Dendritic cell treated with granulocyte-macrophage colony-stimulating factor and Interleukin-4, amounts not matched to agents 40 ng/mL and 50 ng/mL, for 4 days (primary cell): ENCODE data around the gene LSP1.
A peak's percentile ranks its signal among the peaks of the same experiment; 100 is the strongest.
"Not testable (repeated sequence)": the region's sequence is repeated elsewhere in the genome, so short reads cannot be mapped to it uniquely, and the experiment has no call there.

Experiments used
- H3K27ac Mint-ChIP-seq: one replicate; pipeline ENCODE4 v1.8.0; 2022; ENCODE audit warnings: mild to moderate bottlenecking, mixed read lengths
- H3K27me3 Mint-ChIP-seq: one replicate; pipeline ENCODE4 v1.8.0; 2022; ENCODE audit warnings: mild to moderate bottlenecking, mixed read lengths
- H3K36me3 Mint-ChIP-seq: one replicate; pipeline ENCODE4 v1.8.0; 2022; ENCODE audit warnings: low read depth, mixed read lengths
- H3K4me1 Mint-ChIP-seq: one replicate; pipeline ENCODE4 v1.8.0; 2022; ENCODE audit warnings: low read depth, mixed read lengths
- H3K4me3 Mint-ChIP-seq: one replicate; pipeline ENCODE4 v1.8.0; 2022; ENCODE audit warnings: mild to moderate bottlenecking, moderate library complexity, mixed read lengths
- H3K9me3 Mint-ChIP-seq: one replicate; pipeline ENCODE4 v1.8.0; 2022; ENCODE audit warnings: mixed read lengths
- intact Hi-C: fragments of 100-400 bp; cut with micrococcal nuclease; formaldehyde crosslinking; loops from one replicate; pipeline ENCODE4 v1.15.0; 2022

LSP1 gene

DNA sequence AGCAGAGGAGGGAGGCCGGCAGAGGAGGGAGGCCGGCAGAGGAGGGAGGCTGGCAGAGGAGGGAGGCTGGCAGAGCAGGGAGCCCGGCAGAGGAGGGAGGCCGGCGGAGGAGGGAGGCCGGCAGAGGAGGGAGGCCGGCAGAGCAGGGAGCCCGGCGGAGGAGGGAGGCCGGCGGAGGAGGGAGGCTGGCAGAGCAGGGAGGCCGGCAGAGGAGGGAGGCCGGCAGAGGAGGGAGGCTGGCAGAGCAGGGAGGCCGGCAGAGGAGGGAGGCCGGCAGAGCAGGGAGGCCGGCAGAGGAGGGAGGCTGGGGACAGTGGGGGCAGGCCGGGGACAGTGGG is 20.9 kb downstream of the LSP1 start:
- intact Hi-C loops, H3K27me3 Mint-ChIP-seq, H3K4me3 Mint-ChIP-seq, H3K9me3 Mint-ChIP-seq: not testable (repeated sequence)
- Mint-ChIP-seq H3K4me1 (peaks cover 88% of the 10 kb centered on the region), H3K36me3 (peaks cover 36% of the 10 kb centered on the region), H3K27ac (peak overlapping the region; percentile 56)

DNA sequence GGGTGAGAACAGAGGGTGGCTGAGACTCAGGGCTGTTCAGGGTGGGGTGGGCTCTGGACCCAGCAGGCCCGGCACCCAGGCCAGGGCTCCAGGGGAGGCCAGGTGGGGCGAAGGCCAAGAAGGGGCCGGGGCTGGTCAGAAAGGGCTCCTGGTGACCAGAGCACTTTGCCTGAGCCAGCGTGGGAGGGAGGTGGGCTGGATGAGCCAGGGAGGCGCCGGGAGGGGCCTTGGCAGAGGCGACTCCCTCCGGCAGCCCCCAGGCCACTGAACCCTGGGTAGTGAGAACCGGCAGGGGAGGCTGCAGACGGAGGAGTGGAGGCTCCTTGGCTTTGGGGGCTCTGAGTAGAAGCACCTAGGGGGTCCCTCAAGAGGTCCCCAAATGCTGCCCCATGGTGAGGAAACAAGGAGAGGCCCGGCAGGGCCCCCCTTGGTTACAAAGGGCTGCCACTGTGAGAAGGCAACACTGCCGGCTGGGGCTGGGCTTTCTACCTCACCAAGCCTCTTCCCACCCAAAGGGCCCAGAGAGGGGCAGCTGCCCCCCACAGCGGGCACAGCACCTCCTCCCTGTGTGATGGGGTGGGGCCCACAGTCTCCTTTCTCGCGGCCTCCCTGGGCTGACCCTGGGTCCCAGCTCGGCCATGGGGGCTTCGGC is 21.7 kb downstream of the LSP1 start:
- peaks cover 39% of the 10 kb centered on the region for H3K36me3 Mint-ChIP-seq

DNA sequence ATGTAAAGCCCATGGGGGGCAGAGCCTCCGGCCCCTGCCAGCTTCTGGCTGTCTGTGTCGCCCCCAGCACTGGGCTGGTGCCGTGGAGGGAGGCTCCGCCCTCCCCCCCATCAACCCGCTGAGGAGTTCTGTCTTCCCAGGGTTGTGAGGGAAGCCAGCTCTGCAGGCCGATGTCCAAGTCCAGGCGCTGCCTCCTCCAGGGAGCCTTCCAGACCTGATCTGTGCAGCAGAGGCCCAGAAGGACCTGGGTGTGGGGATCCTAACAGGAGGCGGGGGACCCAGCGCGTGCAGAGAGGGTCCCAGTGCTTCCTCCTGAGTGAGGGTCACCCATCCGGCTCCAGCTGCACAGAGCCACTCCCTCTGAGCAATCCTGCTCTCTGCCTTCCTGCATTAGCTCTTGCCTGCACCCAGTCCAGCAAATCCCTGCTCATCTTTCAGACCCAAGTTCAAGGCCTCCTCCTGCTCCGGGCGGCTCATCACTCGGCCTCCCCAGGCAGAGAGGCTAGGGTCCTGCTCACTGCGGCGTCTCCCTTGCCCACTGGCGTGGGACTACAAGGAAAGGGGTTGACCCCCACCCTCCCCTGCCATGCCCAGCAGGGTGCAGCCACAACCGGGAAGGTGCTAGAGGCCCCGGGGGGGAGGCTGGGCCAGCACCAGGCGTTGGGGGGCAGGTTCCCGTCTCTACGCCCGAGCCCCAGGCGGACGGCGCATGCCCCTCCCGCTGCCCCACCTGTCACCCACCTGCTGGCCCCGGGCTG is 22.4 kb downstream of the LSP1 start:
- intact Hi-C loops: no loop called here
- H3K4me1 Mint-ChIP-seq: peaks cover 85% of the 10 kb centered on the region

More for the DNA sequence above, 21.7 kb downstream of the LSP1 start:
- intact Hi-C loops, H3K27ac Mint-ChIP-seq, H3K27me3 Mint-ChIP-seq, H3K4me3 Mint-ChIP-seq, H3K9me3 Mint-ChIP-seq: not testable (repeated sequence)
- peaks cover 85% of the 10 kb centered on the region for H3K4me1 Mint-ChIP-seq

DNA sequence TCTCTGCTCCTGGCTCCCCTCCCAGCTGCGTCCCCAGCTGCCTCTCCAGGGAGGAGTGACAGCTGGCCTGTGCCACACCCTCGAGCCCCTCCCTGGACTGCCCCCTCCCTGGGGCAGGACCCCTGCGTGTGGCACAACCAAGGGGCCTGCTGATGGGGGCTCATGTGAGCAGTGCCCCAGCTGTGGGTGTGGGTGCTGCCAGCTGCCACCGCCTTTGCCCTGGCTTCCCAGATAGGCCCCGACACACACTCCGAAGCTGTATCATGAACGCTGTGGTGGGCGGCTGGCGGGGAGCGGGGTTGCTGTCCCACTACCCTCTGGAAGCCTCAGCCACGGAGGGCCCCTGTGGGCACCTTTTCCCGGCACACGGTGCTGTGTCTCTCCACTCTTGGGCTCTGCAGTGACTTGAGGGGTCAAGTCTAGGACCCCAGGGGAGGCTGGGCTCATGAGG is 23.0 kb downstream of the LSP1 start:
- peak overlapping the region; percentile 30 for H3K27ac Mint-ChIP-seq
- H3K9me3 Mint-ChIP-seq, intact Hi-C loops, H3K27me3 Mint-ChIP-seq, H3K4me3 Mint-ChIP-seq: not testable (repeated sequence)
- peaks cover 49% of the 10 kb centered on the region for H3K36me3 Mint-ChIP-seq
- H3K4me1 Mint-ChIP-seq: peaks cover 85% of the 10 kb centered on the region

More for the DNA sequence above, 22.4 kb downstream of the LSP1 start:
- no peaks in the 10 kb centered on the region for H3K27me3 Mint-ChIP-seq
- peaks cover 45% of the 10 kb centered on the region for H3K36me3 Mint-ChIP-seq
- H3K4me3 Mint-ChIP-seq: no peak overlapping the region
- H3K27ac Mint-ChIP-seq: peak overlapping the region; percentile 36
- H3K9me3 Mint-ChIP-seq: no peaks in the 10 kb centered on the region

DNA sequence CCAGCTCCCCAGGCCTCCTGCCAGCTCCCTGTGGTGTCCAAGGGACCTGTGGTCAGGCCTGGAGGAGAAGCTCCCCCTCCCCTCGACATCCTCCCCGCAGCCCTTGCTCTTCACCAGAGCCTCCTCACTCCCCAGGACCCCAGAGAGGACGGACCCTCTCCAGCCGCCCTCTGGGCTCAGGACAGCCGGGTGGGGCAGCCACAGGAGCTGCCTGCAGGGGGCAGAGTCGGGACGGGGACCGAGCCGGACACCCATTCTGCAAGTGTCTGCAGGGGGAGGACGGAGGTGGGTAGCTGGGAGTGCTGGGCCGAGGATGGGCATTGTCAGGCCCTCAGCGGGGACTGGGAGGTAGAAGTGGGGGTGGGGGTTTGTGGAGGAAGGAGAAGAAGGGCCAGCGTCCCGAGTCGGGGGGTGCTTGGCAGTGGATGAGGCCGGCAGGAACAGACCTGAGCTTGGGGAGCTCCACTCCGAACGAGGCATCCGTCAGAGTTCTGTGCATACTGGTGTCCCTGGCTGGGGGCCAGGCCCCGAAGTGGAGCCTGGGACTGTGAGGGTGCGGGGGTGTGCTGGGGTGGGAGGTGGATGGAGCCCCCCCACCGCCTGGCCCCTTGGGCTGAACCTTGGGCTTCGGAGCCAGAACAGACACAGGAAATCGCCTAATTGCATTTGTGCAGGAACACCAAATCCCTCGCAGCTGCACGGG is 23.6 kb downstream of the LSP1 start:
- intact Hi-C loops: no loop called here
- Mint-ChIP-seq H3K27ac (peak overlapping the region; percentile 30), H3K9me3 (no peaks in the 10 kb centered on the region), H3K36me3 (peaks cover 55% of the 10 kb centered on the region), H3K4me3 (no peak overlapping the region), H3K4me1 (peaks cover 84% of the 10 kb centered on the region), H3K27me3 (no peaks in the 10 kb centered on the region)

DNA sequence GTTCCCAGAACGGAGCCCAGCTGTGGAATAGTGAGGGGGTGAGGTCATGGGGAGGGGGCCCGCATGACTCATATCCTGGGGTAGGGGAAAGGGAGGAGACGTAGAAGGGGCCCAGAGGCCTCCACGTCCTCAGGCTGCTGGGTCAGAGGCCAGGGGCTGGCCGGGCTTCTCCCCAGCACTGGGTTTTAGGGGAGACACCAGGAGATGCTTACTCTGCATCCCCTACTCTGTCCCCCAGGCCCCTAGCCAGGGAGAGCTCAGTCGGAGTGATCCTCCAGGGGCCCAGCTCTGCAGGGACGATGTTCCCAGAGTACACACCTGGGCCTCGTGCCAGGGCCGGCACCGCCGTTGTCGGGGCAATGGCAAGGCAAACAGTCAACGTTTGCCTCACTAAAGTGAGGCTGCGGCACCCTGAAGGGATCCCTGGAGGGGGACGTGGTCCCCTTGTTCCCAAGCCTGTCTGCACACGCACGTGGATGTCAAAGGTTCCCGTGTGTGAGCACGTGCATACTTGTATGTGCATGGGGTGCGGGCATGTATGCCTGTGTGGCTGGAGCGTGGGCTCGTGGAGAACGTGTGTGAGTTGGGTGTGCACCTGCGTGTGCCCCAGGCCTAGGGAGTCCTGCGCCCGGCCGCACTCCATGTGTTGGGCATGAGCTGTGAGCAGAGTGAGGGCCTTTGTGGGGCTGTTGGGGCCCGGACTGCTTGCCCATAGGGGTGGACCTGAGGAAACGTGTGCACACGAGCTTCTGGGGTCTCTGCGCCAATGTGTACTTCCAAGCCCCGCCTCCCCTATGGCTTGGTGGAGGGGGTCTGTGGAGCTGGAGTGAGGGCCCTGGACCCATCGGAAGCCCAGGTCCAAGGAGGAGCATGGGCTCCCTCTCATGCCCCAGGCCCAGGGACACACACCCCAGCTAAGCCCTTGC is 24.6 kb downstream of the LSP1 start:
- no peak overlapping the region for H3K27ac Mint-ChIP-seq

DNA sequence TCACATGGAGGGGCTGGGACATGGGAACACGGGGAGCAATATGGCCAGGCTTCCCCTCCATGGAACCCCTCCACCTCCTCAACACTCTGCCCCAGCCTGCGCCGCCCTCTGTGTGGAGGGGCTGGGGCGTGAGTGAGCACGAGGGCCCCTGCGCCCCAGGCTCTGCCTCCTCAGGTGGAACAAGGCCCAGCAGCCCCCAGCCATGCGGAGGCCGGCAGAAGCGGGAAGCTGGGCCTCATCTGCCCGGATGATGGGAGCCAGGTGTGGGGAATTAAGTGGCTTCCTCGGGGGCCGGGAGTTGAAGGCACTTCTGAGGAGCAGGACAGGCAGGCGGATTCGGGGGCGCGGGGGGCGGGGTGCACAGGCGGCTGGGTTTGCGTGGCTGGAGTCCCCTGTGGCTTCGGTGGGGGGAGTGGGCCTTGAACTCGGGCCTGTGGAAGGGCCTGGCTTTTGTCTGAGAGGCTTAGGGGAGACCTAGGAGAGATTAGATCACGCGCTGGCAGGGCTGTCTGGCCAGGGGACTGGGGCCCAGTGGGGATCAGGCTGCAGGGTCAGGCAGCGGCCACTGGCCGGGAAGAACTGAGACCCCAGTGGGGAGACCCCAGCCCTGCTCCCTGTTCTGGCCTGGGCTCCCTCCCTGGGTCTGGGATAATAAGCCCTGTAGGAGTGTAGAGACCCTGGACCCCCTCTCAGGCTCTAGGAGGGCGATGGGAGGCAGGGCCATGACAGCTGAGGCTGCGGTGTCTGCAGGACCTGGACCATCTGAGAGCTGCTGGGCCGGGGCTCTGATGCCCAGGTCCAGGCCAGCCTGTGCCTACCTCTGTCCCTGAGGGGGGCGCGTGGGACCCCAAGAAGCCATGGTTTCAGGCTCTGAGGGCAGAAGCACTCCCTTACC is 25.5 kb downstream of the LSP1 start:
- intact Hi-C loops: no loop called here
- H3K27me3 Mint-ChIP-seq: no peaks in the 10 kb centered on the region
- peak overlapping the region; percentile 82 for H3K27ac Mint-ChIP-seq
- no peak overlapping the region for H3K4me3 Mint-ChIP-seq
- peaks cover 55% of the 10 kb centered on the region for H3K36me3 Mint-ChIP-seq
- no peaks in the 10 kb centered on the region for H3K9me3 Mint-ChIP-seq
- peaks cover 71% of the 10 kb centered on the region for H3K4me1 Mint-ChIP-seq

More for the DNA sequence above, 24.6 kb downstream of the LSP1 start:
- intact Hi-C loops: no loop called here
- H3K36me3 Mint-ChIP-seq: peaks cover 55% of the 10 kb centered on the region
- no peak overlapping the region for H3K4me3 Mint-ChIP-seq
- H3K27me3 Mint-ChIP-seq: no peaks in the 10 kb centered on the region
- H3K4me1 Mint-ChIP-seq: peaks cover 79% of the 10 kb centered on the region
- no peaks in the 10 kb centered on the region for H3K9me3 Mint-ChIP-seq

DNA sequence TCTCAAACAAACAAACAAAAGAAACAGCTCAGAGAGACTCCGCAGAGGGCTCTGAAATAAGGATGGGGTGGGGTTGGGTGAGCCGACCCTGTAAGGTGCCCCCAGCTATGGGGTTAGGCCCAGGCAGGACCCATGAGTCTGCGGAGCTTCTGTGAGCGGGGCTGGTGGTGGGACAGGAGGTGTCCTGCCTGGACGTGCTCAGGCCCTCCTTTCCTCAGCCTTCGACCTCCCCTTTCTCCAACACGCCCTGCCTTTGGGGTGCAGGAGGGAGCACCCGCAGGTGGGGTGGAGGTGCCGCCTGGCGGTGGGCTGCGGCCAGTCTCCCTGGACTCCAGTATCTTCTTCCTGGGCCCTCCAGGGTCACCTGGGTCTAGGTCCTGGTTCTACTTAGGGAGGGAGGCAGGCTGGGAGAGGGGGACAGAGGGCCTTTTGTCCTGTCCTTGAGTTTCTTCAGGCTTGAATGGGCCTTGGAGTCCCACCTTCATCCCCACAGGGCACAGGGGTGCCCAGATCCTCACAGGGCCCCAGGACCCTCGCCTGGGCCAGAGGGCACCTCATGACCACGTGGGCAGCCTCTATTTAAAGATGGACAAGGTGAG is 26.6 kb downstream of the LSP1 start:
- Mint-ChIP-seq H3K27ac (peak overlapping the region; percentile 82), H3K4me1 (peaks cover 66% of the 10 kb centered on the region), H3K27me3 (no peaks in the 10 kb centered on the region), H3K9me3 (no peaks in the 10 kb centered on the region), H3K36me3 (peaks cover 55% of the 10 kb centered on the region), H3K4me3 (no peak overlapping the region)
- intact Hi-C loops: no loop called here

DNA sequence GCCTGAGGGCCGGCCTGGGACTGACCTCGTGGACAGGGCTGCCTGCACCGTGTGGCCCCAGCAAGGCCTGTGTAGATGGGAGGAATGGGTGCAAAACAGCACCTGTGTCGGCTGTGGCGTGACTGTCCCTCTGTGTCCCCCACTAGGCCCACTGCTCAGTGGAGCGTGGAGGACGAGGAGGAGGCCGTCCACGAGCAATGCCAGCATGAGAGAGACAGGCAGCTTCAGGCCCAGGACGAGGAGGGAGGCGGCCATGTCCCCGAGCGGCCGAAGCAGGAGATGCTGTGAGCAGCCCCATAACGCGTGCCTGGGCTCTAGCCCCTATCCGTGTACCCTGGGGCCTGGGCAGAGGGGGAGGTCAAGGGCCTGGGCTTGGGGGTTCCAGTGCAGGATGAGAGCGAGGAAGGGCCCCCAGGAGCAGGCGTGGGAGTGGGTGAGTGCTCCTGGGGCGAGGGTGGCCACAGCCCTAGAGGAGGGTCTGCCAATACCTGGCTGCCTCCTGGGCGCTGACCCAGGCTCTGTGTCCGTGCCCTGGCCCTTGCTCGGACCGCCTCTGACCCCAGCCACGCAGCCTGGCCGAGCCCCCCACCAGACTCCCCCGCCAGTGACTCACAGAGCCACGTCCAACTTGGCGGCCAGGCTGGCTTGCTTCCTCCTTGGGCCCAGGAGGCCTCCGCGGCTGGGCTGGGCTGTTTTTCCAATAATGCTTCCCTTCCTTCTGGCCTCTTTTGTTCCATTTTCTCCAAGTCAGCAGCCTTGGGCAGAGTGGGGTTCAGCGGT is 27.2 kb downstream of the LSP1 start:
- intact Hi-C loops: no loop called here
- H3K36me3 Mint-ChIP-seq: peaks cover 52% of the 10 kb centered on the region
- H3K4me1 Mint-ChIP-seq: peaks cover 64% of the 10 kb centered on the region
- no peaks in the 10 kb centered on the region for H3K9me3 Mint-ChIP-seq
- peak overlapping the region; percentile 82 for H3K27ac Mint-ChIP-seq
- no peak overlapping the region for H3K4me3 Mint-ChIP-seq
- no peaks in the 10 kb centered on the region for H3K27me3 Mint-ChIP-seq

DNA sequence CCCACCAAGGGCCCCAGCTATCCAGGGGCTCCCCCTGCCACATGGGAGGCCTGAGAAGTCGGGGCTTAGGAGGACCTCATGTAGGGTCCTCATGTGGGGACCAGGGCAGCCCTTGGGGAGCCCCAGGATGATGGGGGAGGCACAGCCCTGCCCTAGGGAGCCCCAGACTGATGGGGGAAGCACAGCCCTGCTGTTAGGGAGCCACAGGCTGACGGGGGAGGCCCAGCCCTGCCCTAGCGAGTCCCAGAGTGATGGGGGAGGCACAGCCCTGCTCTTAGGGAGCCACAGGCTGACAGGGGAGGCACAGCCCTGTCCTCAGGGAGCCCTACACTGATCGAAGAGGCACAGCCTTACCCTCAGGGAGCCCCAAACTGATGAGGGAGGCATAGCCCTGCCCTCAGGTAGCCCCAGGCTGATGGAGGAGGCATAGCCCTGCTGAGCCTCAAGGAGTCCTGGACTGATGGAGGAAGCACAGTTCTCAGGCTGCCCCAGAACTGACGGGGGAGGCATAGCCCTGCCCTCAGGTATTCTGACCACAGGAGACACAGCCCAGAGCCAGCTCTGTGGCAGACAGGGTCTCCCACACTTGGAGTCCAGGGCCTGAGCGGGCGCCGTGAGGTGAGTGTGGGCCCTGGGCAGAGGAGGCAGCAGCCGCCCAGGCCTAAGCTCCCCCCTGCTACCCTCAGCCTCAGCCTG is 28.0 kb downstream of the LSP1 start:
- Mint-ChIP-seq H3K27ac (peak overlapping the region; percentile 82), H3K4me1 (peaks cover 58% of the 10 kb centered on the region)
- intact Hi-C loops: no loop called here

DNA sequence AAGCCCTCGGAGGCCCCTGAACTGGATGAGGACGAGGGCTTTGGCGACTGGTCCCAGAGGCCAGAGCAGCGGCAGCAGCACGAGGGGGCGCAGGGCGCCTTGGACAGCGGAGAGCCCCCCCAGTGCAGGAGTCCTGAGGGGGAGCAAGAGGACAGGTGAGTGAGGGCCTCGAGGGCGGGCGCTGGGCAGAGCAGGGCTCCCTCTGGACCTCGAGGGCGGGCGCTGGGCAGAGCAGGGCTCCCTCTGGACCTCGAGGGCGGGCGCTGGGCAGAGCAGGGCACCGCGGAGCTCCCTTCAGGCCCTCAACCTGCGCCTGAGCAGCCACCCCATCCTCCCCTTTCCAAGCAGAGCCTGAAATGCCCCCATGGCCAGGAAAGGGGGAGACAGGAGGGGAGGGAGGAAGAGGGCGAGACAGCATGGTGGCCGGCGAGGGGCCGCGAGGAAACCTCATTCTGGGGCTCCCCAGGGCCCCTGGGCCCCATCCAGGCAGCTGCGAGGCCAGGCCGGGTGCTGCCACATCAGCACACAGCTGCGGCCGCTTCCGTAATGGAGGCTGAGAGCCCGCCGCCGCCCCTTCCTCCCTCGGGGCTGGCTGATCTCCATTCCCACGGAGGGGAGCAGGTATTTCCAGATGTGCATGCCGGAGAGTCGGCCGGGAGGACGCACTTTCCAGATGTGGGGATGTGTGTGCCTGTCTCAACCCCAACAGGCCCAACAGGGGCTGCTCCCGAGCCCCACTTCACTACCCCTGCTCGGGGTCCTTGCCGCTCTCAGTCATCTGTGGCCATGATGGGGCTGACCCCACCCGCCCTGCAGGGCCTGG is 28.8 kb downstream of the LSP1 start:
- peak overlapping the region; percentile 82 for H3K27ac Mint-ChIP-seq
- no peak overlapping the region for H3K4me3 Mint-ChIP-seq
- H3K9me3 Mint-ChIP-seq: no peaks in the 10 kb centered on the region

More for the DNA sequence above, 28.0 kb downstream of the LSP1 start:
- H3K36me3 Mint-ChIP-seq: peaks cover 45% of the 10 kb centered on the region
- H3K27me3 Mint-ChIP-seq: no peaks in the 10 kb centered on the region
- H3K9me3 Mint-ChIP-seq: no peaks in the 10 kb centered on the region
- H3K4me3 Mint-ChIP-seq: no peak overlapping the region

More for the DNA sequence above, 28.8 kb downstream of the LSP1 start:
- Mint-ChIP-seq H3K27me3 (no peaks in the 10 kb centered on the region), H3K36me3 (peaks cover 37% of the 10 kb centered on the region), H3K4me1 (peaks cover 50% of the 10 kb centered on the region)
- intact Hi-C loops: no loop called here
